Fibroblast of lung (primary cell): Measurements from ENCODE around the gene RNF115. TPM values are rescaled to one million over a fixed set of nuclear protein-coding genes. Genes with fewer than 3 reads are reported as not detected.
A peak's percentile ranks its signal among the peaks of the same experiment; 100 is the strongest.

ENCODE experiments used
- DNase-seq, 2 donors: peaks; one replicate each; pipeline versions ENCODE4 v3.0.0 to v3.0.0-alpha.2; 2010; ENCODE audit warnings: low read depth in 2 of 2
- H2AFZ ChIP-seq: 2 replicates; pipeline ENCODE4 v1.5.1; 2012; ENCODE audit warnings: low read length, control low read depth, inconsistent platforms
- H3K27ac ChIP-seq: 2 replicates; pipeline ENCODE4 v1.5.1; 2011; ENCODE audit warnings: low read length, control low read depth; ENCODE audit not compliant: insufficient read depth
- H3K27me3 ChIP-seq: 2 replicates; pipeline ENCODE4 v1.5.1; 2011; ENCODE audit warnings: mild to moderate bottlenecking, low read length; ENCODE audit not compliant: control insufficient read depth, insufficient read depth
- H3K36me3 ChIP-seq: 2 replicates; pipeline ENCODE4 v1.5.1; 2011; ENCODE audit warnings: low read length; ENCODE audit not compliant: control insufficient read depth, insufficient read depth
- H3K4me1 ChIP-seq: 2 replicates; pipeline ENCODE4 v1.5.1; 2011; ENCODE audit warnings: low read length; ENCODE audit not compliant: control insufficient read depth, insufficient read depth; ENCODE audit errors: extremely low read depth
- H3K4me2 ChIP-seq: 2 replicates; pipeline ENCODE4 v1.5.1; 2011; ENCODE audit warnings: low read length, control low read depth; ENCODE audit not compliant: insufficient read depth; ENCODE audit errors: extremely low read depth
- H3K4me3 ChIP-seq, 4 experiments: fragments of 200-600 bp in 1 of 4; sonication (generic) in 1 of 4; replicated peaks in 1 of 4; 2 replicates each; pipeline ENCODE4 v1.5.1; 2011 to 2016; ENCODE audit warnings: low read length in 4 of 4, low read depth in 3 of 4, mild to moderate bottlenecking in 3 of 4, control low read depth in 2 of 4, inconsistent platforms in 1 of 4, mixed read lengths in 1 of 4; ENCODE audit not compliant: insufficient read depth in 1 of 4; ENCODE audit errors: control extremely low read depth in 1 of 4
- H3K79me2 ChIP-seq: 2 replicates; pipeline ENCODE4 v1.5.1; 2012; ENCODE audit warnings: mild to moderate bottlenecking, low read length, inconsistent platforms; ENCODE audit not compliant: control insufficient read depth, insufficient read depth
- H3K9ac ChIP-seq: 2 replicates; pipeline ENCODE4 v1.5.1; 2011; ENCODE audit warnings: mild to moderate bottlenecking, low read length, control low read depth; ENCODE audit not compliant: insufficient read depth
- H3K9me3 ChIP-seq: 2 replicates; pipeline ENCODE4 v1.5.1; 2012; ENCODE audit warnings: low read depth, low read length; ENCODE audit not compliant: control insufficient read depth, insufficient read depth
- H4K20me1 ChIP-seq: 2 replicates; pipeline ENCODE4 v1.5.1; 2011; ENCODE audit warnings: low read length; ENCODE audit not compliant: control insufficient read depth, insufficient read depth; ENCODE audit errors: extremely low read depth
- CTCF ChIP-seq, 2 donors: IDR thresholded peaks in 1 of 2; conservative IDR thresholded peaks in 1 of 2; 1 replicate in 1 of 2; 2 replicates in 1 of 2; pipeline ENCODE4 v1.5.1; 2011 to 2012; ENCODE audit warnings: low read length in 2 of 2, control low read depth in 1 of 2, inconsistent platforms in 1 of 2, low read depth in 1 of 2, mild to moderate bottlenecking in 1 of 2
- EZH2 ChIP-seq: IDR thresholded peaks from 2 replicates; pipeline ENCODE4 v1.5.1; 2012; ENCODE audit warnings: low read length, control low read depth, mild to moderate bottlenecking; ENCODE audit errors: missing control alignments
- polyA plus RNA-seq, 2 donors: library from polyadenylated mRNA; depleted of rRNA in 1 of 2; stranded (reverse) in 1 of 2; unstranded in 1 of 2; fragments of >200 nt; gene quantifications; 2 replicates each; pipeline ENCODE4 v1.2.1, GENCODE V29; 2011 to 2012; ENCODE audit warnings: missing spikeins in 1 of 2
- total RNA-seq: library from RNA; depleted of rRNA; stranded (reverse); fragments of >200 nt; gene quantifications from 2 replicates; pipeline ENCODE4 v1.2.1, GENCODE V29; 2014

Gene RNF115
- total and polyA plus RNA-seq, 2 donors (not counting 1 experiment from before 2014, with no cell fraction given), result 16.2 to 19.8 TPM

GRCh38 chr1:145708063-145708462 lies 115.8 kb downstream of the RNF115 start:
- no peak overlapping the region for H3K4me2 ChIP-seq
- no peaks in the 10 kb centered on the region for H3K27me3 ChIP-seq
- DNase-seq, result peak; percentile 53 to 58
- no peak overlapping the region for H2AFZ ChIP-seq
- no peaks in the 10 kb centered on the region for H4K20me1 ChIP-seq
- H3K9ac ChIP-seq, result no peak overlapping the region
- no peak overlapping the region for H3K27ac ChIP-seq
- H3K4me3 ChIP-seq, result no peak overlapping the region
- no peaks in the 10 kb centered on the region for H3K9me3 ChIP-seq
- no peaks in the 10 kb centered on the region for H3K79me2 ChIP-seq
- TF ChIP-seq EZH2, result no peak
- TF ChIP-seq CTCF (conservative IDR thresholded peaks at IDR 0.05 in 1 of 2, IDR thresholded peaks at IDR 0.05 in 1 of 2; ENCODE audit: low read depth in 1 of 2, low read length in 2 of 2), result no peak
- no peaks in the 10 kb centered on the region for H3K4me1 ChIP-seq
- no peaks in the 10 kb centered on the region for H3K36me3 ChIP-seq

GRCh38 chr1:145707183-145707867 lies 116.6 kb downstream of the RNF115 start, which contains the start of gene PDZK1:
Gene PDZK1 (minus strand): TSS chr1:145707368. CDS start chr1:145688021, 19,347 bp downstream.
- H4K20me1 ChIP-seq, result no peaks in the 10 kb centered on the region
- no peak within 1 kb of the TSS for H3K9ac ChIP-seq
- H3K4me1 ChIP-seq, result no peaks in the 10 kb centered on the region
- no peak for DNase-seq
- H3K79me2 ChIP-seq, result no peaks in the 10 kb centered on the region
- H3K36me3 ChIP-seq, result no peaks in the 10 kb centered on the region
- TF ChIP-seq EZH2 (no peak), CTCF (conservative IDR thresholded peaks at IDR 0.05 in 1 of 2, IDR thresholded peaks at IDR 0.05 in 1 of 2; ENCODE audit: low read depth in 1 of 2, low read length in 2 of 2) (no peak)
- H3K4me3 ChIP-seq, result no peak within 1 kb of the TSS
- no peak within 1 kb of the TSS for H2AFZ ChIP-seq
- H3K27ac ChIP-seq, result no peak within 1 kb of the TSS
- H3K9me3 ChIP-seq, result no peaks in the 10 kb centered on the region
- no peaks in the 10 kb centered on the region for H3K27me3 ChIP-seq
- H3K4me2 ChIP-seq, result no peak within 1 kb of the TSS

- Histone ChIP-seq H3K4me2 (no peak overlapping the region), H3K36me3 (no peaks in the 10 kb centered on the region), H2AFZ (no peak overlapping the region), H3K4me1 (no peaks in the 10 kb centered on the region), H3K9ac (no peak overlapping the region), H3K9me3 (no peaks in the 10 kb centered on the region), H3K27ac (no peak overlapping the region), H3K79me2 (no peaks in the 10 kb centered on the region), H3K4me3 (no peak overlapping the region), H4K20me1 (no peaks in the 10 kb centered on the region), H3K27me3 (no peaks in the 10 kb centered on the region)
- TF ChIP-seq EZH2, result no peak
- no peak for TF ChIP-seq CTCF (conservative IDR thresholded peaks at IDR 0.05 in 1 of 2, IDR thresholded peaks at IDR 0.05 in 1 of 2; ENCODE audit: low read depth in 1 of 2, low read length in 2 of 2)
- DNase-seq, result peak in 1 of 2 donors; percentile 60
Measured at GRCh38 chr1:145706086-145706664, 117.7 kb downstream of the RNF115 start.
